Stimulated activated CD4-positive, alpha-beta T cell treated with anti-CD3 and anti-CD28 coated beads, Interleukin-15, amount 100 ng/mL, for 24 hours (primary cell): ENCODE measurements around the gene PACC1.

Experiments
- DNase-seq: peaks from one replicate; pipeline ENCODE4 v3.0.0-alpha.2; 2020

PACC1 gene

DNA sequence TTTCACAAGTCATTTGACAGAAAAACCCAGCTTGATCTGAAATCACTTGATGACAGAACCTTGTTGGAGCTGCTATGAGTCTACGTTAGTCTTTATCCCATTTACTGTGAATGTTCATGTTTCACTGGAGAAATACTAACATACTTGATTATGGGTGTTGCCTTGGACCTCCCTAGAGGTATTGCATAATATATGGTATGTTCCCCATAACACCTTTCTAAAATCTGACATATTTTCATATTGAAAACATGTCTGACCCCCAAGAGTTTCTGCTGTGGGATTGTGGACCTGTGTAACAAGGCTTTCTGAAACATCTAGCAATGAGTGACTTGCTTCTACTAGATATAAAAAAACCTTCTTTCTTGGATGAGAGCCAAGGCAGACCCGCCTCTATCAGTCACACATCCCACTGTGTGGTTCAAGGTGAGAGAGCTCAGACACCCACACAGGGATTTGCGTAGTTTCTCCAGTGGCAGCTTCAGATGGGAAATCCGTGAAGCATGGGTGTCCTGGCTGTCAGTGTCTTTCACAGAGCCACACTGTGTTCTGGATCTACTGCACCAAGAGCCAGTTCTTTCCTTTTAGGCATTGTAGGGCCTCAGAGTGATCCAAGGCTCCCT lies 22.6 kb upstream of the PACC1 start:
- peak; percentile 27 for DNase-seq

DNA sequence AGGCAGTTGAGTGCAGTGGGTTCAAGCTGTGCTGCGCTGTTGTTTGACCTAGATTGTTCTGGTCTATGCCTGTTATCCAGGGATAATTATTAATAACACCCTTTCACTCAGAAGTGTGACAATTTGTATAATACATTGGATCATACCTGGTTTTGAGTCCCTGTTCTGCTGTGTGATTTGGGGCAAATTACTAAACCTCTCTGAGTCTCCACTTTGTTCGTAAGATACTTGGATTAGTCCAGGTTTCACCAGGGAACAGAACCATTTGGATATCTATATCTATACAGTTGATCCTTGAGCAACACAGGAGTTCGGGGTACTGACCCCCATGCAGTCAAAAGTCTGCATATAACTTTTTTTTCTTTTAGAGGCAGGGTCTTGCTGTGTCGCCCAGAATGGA lies 20.3 kb upstream of the PACC1 start:
- DNase-seq = no peak

DNA sequence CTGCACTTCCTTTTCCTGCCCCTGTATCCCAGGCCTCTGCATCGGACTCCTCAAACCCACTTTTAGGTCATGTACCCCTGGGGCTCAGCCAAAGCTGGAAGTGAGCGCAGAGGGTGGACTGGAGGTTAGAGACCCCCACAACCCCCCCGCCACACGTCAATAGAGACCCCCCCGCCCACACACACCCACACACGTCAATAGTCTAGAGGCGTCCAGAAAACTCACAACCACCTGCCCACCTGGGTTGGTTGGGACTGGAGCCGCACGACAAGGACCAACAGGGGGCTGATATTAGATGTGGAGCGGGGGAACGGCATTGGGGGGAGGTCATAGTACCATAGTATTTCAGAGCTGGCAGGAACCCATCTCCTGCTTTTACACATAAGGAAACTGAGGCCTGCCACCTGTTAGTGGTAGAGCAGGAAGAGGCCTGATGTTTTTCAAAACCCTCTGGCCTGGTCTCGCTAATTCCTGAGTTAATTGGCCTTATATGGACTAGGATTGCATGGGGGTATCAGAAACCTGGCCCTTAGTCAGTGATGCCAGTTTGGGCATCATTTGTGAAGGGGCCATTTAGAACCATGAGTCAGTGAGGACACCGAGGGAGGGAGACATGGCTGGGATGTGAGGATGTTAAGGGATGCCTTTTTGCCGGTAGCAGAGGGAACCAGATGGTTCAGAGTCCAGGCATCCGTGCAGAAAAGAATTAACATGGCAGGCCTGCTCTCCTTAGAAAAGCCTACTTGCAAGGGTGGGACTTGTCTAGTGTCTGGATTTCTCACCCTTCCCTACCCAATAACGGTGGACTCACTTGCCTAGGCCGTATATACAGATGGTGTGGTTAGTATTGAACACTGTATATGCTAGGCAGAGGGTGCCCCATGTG lies 19.1 kb upstream of the PACC1 start:
- no peak for DNase-seq

DNA sequence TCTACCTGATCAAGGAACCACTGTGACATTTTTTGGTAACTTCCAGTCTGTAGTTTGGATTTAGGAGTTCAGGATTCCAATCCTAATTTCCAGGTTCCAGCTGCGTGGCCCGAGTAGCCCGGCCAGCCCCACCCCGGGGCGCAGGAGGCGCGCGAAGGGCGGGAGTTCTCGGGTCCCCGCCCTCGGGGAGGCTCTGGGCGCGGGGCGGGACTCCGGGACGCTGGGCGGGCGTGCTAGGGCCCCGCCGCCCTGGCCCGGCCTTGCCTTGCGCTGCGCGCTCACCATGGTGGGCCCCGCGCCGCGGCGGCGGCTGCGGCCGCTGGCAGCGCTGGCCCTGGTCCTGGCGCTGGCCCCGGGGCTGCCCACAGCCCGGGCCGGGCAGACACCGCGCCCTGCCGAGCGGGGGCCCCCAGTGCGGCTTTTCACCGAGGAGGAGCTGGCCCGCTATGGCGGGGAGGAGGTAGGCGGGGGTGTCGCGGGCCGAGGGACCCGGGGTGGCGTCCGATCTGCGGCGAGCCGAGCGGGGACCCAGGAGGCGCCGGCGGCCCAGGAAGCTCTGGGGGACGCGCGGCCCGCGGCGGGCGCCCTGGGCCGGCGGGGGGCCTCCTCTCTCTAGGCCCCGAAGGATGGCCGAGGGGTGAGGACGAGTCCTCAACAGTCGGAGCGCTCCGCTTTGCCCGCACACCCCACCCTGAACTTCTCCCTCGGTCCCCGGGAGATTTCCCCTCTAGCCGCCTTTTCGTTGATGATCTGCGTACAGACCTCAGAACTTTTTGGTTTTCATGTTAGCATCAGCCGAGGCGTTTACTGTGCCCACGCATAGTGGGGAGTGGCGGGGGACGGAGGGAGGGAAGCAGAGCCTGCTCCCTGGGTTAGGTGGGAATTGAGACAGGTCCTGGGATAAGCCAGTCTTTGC lies 18.2 kb upstream of the PACC1 start, which contains the start of gene NENF:
Gene NENF (plus strand): TSS at position 260 of the 916 bp plus-strand sequence. CDS start 24 bp downstream, at position 284.
- DNase-seq = peak; percentile 87

DNA sequence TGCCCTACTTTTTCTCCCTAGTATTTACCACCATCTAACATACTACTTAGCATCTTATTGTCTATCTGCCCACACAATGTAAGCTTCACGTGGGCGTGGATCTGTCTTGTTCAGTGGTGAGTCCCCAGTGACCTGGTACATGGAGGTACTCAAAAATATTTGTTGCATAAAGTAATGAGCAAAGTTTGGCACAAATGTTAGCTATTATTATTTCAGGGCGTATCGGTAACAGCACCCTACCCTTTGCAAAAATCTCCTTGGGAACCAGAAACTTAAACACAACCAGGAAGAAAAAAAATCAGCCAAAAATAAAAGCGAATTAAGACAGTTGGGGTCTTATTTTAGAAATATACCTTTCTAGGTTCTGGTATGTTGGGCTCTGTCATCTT lies 17.6 kb upstream of the PACC1 start:
- DNase-seq = peak; percentile 30

DNA sequence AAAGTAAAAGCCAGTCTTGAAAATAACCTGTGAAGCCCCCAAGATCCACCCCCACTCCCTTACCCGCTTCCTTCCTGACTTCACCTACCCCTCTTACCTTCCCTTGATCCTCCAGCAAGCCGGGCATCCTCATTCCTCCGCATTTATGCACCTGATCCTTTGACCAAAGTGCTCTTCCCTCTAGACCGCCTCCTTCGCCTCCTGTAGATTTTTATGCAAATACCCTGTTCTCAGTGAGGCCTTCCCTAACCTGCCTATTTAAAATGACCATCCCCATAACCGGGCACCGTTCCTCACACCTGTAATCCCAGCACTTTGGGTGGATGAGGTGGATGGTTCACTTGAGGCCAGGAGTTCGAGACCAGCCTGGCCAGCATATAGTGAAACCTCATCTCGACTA lies 17.0 kb upstream of the PACC1 start:
- DNase-seq = no peak

DNA sequence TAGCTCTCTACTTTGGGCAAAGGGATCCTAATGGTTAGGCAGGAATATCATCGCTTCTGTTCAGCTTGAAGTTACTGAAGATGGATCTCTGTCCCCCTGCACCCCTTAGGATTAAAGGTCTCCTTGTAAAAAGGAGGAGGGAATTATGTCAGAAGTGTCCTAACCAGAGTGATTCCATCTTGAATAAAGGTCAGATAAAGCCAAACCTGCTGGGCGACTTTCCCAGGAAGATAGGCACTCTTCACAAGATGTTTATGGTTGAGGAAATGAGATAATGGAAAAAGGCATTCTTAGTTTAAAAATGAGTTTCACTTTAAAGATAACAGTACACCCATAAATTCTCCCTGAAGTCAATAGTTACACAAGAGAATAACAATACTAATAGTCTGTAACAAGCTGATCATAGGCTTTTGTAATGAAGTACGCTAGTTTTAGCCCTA lies 16.3 kb upstream of the PACC1 start:
- DNase-seq = no peak

DNA sequence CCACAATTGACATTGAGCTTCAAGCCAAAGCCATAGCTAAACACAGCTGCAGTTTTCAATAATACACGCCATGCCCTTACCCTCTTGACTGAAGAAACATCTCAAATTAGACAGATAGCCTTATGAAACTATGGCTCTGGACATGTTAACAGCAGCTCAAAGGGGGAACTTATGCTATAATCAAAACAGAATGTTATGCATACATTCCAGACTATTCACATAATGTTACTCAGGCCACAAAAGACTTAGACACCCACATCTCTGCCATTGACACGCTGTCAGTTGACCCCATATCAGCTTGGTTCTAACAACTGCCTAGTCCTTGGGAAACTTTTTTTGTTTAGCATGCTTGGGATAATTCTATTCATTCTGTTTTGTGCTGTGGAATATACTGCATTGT lies 15.7 kb upstream of the PACC1 start:
- DNase-seq = no peak

DNA sequence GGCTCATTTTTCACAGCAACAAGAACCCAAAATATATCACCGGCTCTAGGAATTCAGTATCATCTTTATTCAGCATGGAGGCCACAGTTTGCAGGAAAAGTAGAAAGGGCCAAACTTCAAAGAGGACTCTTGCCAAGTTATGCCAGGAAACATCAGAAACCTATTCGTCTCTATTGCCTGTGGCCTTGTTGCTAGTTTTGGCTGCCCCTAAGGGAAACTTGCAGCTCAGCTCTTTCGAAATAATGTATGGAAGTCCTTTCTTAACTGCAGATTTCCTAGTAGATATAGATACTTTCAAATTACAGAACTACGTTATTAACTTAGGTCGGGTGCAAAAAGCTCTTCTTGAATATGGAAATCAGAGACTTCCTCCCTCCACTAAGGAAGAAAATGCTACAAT lies 13.8 kb upstream of the PACC1 start:
- no peak for DNase-seq

DNA sequence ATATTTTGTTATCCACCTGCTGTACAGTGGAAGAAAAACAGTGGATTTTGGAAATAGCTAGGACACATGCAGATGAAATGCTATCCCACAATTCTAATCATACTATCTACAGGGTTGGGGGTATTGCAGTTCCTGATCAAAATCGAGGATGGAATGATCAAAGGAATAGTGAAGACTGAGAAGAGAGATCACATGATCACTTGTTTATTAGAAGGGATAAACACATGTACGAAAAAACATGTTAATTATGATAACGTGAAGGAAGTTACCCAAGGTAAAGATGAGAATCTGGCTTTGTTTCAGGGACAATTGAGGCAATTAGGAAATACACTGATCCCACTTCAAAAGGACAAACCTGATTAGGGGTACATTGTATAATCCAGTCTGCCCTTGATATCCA lies 9.2 kb upstream of the PACC1 start:
- no peak for DNase-seq

DNA sequence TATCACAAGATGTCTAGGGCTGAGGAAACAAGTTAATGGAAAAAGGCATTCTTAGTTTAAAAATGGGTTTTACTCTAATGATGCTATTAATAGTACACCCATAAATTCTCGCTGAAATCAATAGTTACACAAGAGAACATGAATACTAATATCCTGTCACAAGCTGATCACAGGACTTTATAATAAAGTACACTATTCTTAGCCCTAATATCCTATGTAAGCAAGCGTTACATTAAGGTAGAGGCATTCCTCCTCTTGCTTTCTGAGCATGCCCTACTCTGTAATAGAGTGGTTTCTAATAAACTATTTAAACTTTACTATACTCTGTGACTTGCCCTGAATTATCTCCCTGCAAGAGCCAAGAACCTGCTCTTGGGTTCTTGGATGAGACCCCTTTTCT lies 6.5 kb upstream of the PACC1 start:
- DNase-seq = no peak

DNA sequence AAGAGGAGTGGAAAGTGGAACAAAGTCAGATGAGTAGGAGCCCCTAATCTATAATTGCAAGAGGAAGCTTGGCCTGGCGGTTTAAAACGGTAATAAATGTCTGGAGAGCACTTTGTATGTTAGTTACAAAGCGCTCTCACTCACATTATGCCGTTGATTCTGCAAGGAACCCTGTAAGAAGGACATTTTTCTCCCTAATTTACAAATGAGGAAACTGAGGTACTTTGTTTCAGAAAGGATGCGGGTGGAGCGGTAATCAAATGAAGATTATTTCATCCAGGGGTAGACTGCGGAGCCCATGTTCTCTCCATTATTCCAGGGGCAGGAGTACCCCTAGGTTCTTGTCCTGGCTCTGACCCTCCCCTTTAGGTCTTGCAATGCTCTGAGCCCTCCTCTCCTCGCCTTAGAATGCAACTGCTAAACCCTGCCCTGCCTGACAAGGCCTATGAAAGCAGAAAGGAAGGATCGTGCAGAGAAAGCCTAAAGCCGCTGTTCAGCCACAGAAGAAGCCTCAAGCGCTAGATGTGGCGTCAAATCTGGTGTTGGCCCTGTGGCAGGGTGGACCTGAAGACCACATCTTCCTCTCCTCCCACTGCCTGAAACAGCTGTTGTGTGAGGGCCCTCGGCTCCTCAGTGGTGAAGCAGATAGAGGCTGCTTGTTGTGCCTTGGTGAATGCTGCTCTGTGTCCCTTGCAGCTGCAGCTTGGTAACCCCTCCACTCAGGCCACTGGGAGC lies 588 bp upstream of the PACC1 start:
- no peak for DNase-seq

DNA sequence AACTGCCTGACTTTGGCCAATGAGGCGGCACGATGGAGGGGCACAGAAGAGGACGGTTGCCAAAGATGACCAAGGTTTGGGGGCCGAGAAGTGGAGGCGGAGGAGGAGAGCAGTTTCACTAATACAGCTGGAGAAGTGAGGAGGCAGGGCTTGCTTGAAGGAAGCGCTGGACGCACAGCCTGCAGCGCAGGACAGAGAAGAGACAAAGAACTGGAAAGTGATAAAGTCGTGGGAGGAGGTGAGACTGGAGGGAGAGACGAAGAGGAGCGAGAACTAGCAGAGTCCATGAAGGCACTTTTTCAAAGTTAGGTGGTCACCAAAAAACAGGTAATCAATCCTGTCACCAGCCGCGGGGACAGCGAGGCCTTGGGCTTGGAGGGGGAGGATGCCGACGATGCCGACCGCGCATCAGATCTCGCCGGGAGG lies 771 bp downstream of the PACC1 start:
- DNase-seq = no peak

DNA sequence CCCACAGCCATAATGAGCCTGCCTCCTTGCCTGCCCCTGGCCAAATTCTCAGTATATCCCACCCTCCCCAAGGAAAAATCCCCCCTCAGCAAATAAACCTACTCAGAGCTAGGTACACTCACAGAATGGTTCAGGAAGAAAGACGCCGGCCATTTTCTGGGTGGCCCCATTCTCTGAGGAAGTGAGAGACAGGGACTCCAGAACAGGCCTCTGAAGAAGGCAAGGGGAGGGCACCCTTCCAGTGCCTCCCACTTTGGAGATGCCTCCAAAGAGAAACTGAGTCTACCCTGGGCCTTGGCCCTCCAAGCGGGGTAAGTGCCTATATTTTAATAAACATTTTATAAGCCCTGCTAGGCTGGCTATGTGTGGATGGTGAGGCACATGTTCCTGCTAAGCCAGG lies 2.3 kb downstream of the PACC1 start:
- no peak for DNase-seq

DNA sequence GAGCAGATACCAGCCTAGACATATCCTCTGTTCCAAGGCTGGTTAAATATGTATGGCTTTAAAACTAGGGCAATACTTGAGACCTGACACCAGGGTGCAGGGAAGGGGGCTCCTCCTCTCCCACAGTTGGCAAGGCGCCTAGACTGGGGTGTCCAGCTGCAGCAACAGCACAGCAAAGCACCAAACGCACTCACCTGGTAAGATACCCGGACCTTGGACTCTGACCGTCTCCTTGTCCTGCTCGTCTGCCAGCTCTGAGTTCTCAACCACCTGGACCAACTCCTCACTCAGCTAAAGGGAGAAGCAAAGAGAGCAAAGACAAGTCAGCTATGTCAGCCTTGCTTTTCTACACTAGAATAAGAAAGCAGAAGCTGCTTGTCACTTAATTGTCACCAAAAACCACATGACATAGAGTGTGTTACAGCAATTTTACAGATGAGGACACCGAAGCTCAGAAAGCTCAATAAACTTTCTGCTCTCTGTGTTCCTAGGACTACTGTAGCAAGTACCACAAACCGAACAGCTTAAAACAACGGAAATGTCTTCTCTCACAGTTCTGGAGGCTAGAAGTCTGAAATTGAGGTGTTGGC lies 4.4 kb downstream of the PACC1 start:
- no peak for DNase-seq

DNA sequence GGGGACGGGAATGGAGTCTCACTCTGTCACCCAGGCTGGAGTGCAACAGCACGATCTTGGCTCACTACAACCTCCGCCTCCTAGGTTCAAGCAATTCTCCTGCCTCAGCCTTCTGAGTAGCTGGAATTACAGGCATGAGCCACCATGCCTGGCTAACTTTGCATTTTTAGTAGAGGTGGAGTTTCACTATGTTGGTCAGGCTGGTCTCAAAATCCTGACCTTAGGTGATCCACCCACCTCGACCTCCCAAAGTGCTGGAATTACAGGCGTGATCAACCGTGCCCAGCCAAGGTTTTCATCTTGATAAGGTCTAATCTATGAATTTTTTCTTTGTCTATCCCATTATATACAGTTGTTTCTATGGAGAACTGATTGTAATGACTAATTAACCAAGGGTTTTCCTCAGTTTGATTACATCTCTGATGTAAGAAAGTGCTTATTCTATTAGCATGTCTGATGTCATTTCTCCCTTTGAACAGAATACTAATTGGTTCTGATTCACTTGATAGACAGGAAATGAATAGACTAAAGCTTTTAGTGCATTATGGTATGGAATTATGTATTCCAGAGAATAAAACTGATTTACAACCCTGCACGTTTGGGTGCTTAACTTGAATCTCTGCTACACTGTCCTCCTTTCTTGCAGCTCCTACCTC lies 11.9 kb downstream of the PACC1 start:
- no peak for DNase-seq

DNA sequence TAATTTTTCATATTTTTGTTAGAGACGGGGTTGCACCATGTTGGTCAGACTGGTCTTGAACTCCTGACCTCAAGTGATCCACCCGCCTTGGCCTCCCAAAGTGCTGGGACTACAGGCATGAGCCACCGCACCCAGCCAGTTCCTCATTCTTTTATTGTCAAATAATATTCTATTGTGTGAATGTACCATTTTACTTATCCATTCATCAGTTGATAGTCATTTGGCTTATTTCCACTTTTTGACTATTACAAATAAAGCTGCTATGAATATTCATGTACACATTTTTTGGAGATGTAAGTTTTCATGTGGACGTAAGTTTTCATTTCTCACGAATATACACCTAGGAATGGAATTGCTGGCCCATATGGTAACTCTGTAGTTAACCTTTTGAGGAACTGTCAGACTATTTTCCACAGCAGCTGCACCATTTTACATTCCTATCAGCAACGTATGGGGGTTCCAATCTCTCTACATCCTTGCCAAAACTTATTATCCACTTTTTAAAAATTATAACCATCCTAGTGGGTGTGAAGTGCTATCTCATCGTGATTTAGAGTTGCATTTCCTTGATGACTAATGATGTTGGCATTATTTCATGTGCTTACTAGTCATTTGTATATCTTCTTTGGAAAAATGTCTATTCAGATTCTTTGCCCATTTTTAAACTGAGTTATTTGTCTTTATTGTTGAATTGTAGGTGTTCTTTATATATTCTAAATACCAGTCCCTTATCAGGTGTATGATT lies 12.7 kb downstream of the PACC1 start:
- no peak for DNase-seq

DNA sequence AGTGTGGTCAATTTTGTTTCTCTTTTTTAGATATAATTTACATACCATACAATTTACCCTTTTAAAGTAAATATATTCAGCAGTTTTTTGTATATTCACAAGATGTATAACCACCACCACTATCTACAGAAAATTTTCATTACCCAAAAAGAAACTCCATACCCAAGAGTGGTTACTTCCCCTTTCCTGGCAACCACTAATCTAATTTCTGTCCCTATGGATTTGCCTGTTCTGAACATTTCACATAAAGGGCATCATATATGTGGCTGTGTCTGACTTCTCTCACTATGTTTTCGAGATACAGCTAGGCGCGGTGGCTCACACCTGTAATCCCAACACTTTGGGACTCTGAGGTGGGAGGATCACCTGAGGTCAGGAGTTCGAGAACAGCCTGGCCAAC lies 13.6 kb downstream of the PACC1 start:
- DNase-seq = no peak

DNA sequence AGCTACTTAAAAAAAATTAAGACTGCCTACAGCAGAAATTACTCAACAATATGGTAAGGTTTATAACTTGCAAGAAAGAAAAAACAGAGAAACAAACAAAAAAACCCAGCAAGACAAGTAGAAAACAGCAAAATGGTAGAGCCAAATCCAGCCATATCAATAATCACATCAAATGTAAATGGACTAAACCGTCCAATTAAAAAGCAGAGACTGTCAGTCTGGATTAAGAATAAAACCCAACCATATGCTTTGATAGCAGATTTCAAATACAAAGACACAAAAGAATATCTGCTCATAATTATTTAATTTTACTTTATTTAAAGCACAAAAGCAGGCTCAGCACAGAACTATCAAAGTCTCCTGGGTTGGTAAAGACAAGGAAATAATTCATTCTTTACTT lies 17.5 kb downstream of the PACC1 start:
- no peak for DNase-seq

DNA sequence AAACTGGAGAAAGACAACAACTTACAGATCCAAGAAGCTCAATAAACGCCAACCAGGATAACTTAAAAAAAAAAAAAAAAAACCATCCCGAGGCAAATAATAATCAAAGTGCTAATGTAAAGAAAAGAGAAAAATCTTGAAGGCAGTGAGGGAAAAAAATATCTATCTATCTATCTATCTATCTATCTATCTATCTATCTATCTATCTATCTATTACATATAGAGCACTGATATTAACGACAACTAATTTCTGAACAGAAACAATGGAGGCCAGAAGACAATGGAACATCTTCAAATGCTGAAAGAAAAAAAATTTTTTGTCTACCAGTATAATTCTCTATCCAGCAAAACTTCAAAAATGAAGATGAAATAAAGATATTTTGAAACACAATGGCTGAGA lies 18.0 kb downstream of the PACC1 start:
- no peak for DNase-seq
